ENCODE results near the gene TXNRD2.
"Not testable (repeated sequence)": the region's sequence is repeated elsewhere in the genome, so short reads cannot be mapped to it uniquely, and the experiment has no call there.

Gene TXNRD2

GRCh38 chr22:19918332-19919106 is 23.1 kb downstream of the TXNRD2 start:
- DNase-seq = no peak

- no peak for DNase-seq
Observed at GRCh38 chr22:19917389-19918138, 24.1 kb downstream of the TXNRD2 start.

GRCh38 chr22:19916941-19917340 is 24.7 kb downstream of the TXNRD2 start:
- no peak for DNase-seq

- DNase-seq = no peak
Observed at GRCh38 chr22:19916006-19916405, 25.6 kb downstream of the TXNRD2 start.

GRCh38 chr22:19915287-19915954 is 26.2 kb downstream of the TXNRD2 start:
- DNase-seq = no peak

GRCh38 chr22:19914201-19914943 is 27.2 kb downstream of the TXNRD2 start:
- DNase-seq = no peak

- DNase-seq = no peak
Observed at GRCh38 chr22:19913337-19913936, 28.2 kb downstream of the TXNRD2 start.

GRCh38 chr22:19912271-19912999 is 29.2 kb downstream of the TXNRD2 start:
- no peak for DNase-seq

GRCh38 chr22:19911540-19912270 is 29.9 kb downstream of the TXNRD2 start:
- no peak for DNase-seq

- no peak for DNase-seq
Observed at GRCh38 chr22:19910180-19910744, 31.4 kb downstream of the TXNRD2 start.

GRCh38 chr22:19909350-19910179 is 32.1 kb downstream of the TXNRD2 start:
- peak; percentile 11 for DNase-seq

GRCh38 chr22:19907902-19908301 is 33.7 kb downstream of the TXNRD2 start:
- not testable (repeated sequence) for DNase-seq

GRCh38 chr22:19906864-19907263 is 34.8 kb downstream of the TXNRD2 start:
- DNase-seq = not testable (repeated sequence)

- DNase-seq = no peak
Observed at GRCh38 chr22:19905347-19906276, 36.0 kb downstream of the TXNRD2 start.

- DNase-seq = no peak
Observed at GRCh38 chr22:19904935-19905334, 36.7 kb downstream of the TXNRD2 start.

- no peak for DNase-seq
Observed at GRCh38 chr22:19904174-19904856, 37.3 kb downstream of the TXNRD2 start.

GRCh38 chr22:19903513-19903912 is 38.1 kb downstream of the TXNRD2 start:
- no peak for DNase-seq

- no peak for DNase-seq
Observed at GRCh38 chr22:19903031-19903430, 38.6 kb downstream of the TXNRD2 start.

All from DMS79 (cell line).